Left renal pelvis (tissue), 4 donors: ENCODE results near the gene PTPRQ. TPM values are rescaled to one million over a fixed set of nuclear protein-coding genes. Genes with fewer than 3 reads are reported as not detected.

Experiments
- DNase-seq, 4 donors: peaks; one replicate each; pipeline ENCODE4 v3.0.0-alpha.2; 2013; ENCODE audit warnings: low read depth in 4 of 4, low spot score in 3 of 4
- polyA plus RNA-seq, 4 donors: library from polyadenylated mRNA; unstranded; fragments of 120-200 nt; gene quantifications; one replicate each; pipeline ENCODE4 v1.2.1, GENCODE V29; 2013; ENCODE audit not compliant: insufficient read length in 4 of 4

PTPRQ gene
- polyA plus RNA-seq, 4 donors: 1.6 to 32.0 (median 19.8) TPM

DNA sequence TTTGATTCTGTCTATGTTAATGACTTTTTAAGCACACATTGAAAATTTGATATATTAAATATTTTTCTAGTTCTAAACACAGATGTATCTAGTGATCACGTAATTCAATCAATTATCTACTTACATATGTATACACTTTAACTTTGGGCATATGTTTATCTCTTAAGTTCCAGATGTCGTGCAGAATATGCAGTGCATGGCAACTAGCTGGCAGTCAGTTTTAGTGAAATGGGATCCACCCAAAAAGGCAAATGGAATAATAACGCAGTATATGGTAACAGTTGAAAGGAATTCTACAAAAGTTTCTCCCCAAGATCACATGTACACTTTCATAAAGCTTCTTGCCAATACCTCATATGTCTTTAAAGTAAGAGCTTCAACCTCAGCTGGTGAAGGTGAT lies 105.3 kb downstream of the PTPRQ start:
- DNase-seq: no peak

DNA sequence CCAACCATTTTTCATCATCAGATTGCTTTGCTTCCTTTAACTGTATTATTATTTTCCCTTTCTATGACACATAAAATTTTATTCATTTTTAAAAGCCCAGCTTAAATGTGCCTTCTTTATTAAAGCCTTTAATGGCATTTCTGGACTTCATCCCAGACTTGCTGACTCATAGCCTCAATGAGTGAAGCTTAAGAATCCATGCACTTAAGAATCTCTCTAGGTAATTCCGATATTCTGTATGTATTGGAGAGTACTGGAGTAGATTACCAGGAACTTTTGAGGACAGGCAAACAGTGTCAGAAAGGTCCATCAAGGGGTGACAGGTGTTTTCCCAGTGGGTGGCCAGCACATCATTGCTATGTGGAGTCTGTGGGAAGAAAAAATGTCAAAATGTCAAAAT lies 107.9 kb downstream of the PTPRQ start:
- DNase-seq: no peak

DNA sequence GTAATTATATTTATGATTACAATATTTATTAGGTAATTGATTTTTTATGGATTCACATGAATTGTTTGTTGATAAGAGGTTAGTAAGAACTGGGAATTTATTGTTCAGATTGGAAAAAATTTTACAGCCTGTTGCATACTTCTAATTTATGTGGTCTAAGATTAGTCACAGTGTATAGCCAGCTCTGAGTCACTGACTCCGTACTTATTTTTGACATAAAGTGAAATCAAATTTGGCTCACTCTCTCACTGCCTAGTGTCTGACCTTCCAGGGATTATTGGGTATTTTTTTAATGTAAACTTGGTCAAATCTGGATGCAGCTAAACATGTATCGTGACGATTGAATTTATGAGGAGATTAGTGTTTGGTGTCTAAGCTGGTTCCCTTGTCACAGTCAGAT lies 109.3 kb downstream of the PTPRQ start:
- DNase-seq: no peak

DNA sequence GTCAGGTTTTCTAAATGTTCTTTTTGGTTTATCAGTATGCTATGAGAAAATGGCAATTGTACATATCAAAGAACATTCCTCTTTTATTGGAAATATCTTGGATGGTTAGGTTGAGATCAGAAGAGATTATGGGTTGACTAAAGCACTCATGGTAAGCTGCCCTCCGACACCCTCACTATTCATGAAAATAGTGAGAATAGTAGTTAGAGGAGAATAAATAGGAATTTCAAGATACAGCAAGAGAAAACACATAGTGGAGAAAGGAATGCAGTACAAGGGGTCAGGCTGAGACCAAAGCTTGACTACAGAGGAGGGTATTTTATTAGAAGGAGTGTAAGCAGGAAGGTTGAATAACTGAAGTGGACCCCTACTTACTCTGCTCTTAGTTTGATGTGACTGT lies 112.5 kb downstream of the PTPRQ start:
- no peak for DNase-seq

DNA sequence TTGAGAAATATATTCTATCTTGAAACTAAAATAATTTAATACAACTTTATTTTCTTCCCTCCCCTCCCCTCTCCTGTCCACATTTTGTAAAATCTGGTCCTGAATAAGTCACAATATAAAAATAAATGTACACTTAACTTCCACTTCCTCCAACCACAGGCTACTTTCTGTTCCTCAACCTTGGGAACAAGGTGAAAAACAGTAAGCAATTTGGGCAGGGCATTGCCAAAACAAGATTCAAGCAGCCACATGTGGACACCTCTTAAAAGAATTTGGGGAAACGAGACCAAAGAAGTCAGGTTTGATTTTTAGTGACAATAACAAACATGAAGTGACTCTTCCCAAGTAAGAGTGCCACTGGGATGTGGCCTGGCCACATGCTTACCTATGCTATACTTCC lies 115.7 kb downstream of the PTPRQ start:
- DNase-seq: no peak

DNA sequence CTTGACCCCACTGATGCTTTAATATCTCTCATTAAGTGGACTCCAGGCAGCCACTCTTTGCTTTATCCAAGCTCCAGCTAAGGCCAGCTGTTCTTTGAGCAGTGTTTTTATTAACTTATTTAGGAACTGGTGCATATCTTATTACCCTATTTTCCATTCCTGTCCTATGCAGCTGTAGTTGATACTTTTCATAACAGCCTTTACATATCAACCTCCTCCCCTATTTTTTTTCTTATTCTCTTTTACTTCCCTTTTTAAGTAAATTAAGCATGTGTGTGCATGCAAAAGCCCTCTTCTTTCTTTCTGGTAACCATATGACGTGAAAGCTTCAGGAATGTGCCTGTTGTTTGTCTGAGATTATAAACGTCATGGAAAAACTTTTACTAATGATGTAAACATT lies 121.2 kb downstream of the PTPRQ start:
- DNase-seq: peak; percentile 36 to 57 (median 47)

DNA sequence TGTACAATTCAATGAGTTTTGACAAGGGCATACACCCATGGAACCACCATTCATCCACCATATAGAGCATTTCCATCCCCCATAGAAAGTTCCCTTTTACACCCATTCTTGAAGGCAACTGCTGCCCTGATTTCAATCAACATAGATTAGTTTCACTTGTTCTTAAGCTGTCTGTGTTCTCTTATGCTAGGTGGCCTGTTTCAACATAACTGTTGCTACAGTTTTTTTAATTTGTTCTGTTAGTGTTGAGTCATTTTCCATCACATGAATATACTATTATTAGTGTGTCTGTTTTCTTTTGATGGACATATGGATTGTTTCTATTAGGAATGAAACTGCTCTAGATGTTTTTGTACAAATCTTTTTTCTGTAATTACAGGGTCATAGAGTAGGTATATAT lies 123.4 kb downstream of the PTPRQ start:
- DNase-seq: no peak

DNA sequence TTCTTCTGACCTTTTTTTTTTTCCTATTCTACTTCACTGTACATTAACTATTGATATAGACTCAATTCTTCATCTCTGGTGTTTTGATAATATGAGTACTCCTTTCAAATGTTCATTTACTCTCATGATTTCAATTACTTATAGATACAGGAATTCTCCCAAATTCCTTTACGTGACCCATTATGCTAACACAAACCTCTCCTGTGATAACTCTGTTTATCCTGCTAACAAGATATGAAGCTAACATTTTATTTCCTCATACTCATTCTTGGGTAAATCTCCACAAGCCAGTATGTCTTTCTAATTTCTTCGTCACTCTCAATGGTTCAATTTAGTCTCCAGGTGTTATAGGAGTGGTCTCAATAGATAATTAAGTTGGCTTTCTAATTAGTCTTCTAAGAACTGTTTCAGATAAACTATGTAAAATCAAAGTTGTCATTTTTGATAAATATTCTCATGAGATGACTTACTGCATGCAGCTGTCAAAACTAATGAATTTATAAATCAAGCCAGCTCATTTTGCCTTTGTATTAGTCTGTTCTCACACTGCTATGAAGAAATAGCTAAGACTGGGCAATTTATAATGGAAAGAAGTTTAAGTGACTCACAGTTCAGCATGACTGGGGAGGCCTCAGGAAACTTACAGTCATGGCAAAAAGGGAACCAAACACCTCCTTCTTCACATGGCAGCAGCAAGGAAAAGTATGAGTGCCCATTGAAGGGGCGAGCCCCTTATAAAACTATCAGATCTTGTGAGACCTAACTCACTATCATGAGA lies 132.8 kb downstream of the PTPRQ start:
- no peak for DNase-seq

DNA sequence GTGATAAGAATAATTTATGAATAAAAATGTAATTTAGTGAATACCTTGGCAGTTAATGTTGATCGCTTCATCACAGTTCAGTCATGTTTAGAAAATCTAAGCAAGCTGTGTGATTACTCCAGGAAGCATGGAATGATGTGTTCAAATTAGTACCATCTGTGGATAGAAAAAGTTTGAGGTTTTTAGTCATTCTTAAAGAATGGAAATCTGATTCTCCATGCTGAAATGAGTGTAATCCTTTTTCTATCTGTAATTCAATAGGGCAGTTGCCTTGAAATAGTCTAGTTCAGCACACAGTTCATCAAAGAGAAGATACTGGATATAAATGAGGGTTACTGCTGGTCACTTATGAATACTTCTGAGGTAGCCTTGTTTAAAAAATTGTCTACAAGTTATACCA lies 136.2 kb downstream of the PTPRQ start:
- no peak for DNase-seq

DNA sequence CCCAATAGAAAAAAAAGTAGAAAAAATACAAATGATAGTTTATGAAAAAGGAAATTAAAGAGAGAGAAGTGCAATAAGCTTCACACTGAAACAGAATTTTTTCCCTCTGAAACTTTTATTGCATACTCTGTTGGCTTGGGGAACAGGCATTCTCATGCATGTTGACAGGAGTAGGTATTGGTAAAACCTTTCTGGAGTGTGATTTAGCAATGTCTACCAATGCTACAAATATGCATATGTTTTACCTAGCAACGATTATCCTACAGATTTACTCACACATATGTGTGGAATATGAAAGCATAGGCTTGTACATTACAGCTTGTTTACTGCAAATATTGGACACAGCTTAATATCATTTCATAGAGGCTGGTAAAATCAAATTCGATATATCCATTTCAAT lies 137.7 kb downstream of the PTPRQ start:
- DNase-seq: no peak

DNA sequence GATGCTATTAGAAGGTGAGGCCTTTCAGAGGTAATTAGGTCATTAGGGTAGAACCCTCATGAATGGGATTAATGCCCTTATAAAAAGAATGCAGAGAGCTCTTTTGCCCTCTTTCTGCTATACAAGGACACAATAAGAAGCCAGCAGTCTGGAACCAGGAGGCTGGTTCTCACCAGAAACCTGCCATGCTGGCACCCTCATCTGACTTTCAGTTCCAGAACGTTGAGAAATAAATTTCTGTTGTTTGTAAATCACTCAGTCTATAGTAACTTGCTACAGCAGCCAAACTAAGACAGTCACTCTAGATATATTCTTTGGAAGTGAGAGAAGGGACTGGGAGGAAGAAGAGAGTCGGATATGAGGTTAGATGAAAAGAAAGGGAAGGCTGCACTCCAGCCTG lies 138.4 kb downstream of the PTPRQ start:
- DNase-seq: no peak

DNA sequence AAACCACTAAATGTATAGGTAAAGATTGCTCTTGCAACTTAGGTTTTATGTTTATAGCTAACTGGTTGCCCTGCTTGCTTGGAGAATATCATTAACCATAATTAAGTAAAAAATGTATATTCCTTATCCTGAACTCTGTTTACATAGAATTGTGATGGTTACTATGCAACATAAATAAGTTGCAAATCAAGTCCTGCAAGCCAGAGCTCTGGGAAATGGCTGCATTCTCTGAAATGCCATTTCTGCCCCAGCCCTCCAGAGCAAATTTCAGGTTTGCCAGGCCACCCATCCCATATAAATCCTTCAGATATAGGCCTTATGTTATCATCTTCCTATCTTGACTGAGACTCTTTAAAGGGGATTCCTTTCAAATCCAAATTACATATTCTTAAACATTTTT lies 145.0 kb downstream of the PTPRQ start:
- DNase-seq: no peak

DNA sequence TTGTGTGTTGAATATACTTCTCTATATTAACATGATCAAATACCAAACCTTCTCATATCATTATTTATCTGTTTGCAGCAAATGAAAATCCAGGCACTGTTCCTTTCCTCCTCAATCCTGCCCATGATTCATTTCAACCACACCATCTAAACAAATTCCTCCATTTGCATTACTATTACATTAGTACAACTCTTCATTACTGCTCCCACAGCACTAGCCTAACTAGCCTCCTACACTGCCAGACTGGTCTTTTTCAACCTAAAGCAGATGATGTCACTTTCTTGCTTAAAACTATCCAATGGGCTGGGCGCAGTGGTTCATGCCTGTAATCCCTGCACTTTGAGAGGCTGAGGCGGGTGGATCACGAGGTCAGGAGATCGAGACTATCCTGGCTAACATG lies 146.1 kb downstream of the PTPRQ start:
- no peak for DNase-seq

DNA sequence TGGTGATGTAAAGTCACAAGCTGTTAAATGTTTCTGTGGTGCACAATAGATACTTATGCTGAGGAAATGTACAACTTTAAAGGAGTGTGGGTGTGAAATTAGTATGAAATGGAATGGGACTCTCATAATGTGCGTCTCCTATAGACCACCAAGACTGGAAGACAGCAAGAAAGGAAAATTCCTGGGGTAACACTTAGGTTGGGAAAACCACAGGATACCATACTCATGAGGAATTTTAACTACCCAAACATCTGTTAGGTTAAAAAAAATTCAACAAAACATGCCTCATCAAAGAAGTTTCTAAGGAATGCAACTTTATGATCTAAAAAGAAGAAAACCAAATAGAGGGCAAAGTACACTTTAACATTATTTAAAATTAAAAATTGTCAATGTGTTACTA lies 149.7 kb downstream of the PTPRQ start:
- DNase-seq: no peak

DNA sequence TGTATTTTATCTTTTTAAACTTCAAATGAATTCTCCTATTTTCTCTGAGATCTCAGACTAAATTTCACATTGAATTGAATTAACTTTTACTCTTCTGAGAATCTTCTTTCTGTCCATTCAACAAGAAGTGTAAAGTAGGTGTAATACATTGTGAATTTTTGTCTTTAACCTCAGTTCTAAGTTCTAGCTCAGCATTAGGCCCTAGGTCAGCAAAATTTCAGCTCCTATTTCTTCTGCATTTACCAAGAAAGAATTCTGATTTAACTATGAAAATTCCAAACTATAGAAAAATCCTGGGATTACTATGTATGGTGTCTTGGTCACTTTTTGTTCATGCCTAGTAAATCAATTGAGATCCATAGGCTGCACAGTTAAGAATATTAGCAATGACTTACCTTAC lies 152.5 kb downstream of the PTPRQ start:
- no peak for DNase-seq

DNA sequence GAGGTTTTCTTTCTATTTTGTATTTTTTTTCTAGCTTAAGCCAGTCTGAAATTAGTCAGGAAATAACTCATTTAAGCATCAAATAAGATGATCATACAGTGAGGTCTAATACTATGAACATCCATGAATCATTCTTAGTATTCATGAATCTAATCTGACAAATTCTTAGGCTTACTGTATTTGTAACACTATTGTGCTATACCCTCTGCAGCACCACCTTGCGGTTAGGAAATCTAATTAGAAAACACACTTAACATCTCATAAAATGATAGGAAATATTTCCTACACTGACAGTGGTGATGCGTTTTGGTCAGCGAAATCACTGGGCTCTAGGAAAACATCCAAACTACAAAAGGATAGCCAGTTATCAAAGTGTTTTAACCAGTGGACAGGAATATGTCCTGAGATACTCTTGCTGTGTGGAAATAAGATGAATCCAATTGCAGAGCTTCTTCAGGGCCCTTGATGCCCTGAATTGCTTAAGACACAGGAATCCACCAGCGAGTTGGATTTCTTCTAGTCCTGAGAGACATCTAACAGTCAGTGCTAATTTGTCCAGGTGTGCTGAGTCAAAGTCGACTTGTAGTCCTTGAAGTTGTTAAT lies 154.1 kb downstream of the PTPRQ start:
- no peak for DNase-seq

DNA sequence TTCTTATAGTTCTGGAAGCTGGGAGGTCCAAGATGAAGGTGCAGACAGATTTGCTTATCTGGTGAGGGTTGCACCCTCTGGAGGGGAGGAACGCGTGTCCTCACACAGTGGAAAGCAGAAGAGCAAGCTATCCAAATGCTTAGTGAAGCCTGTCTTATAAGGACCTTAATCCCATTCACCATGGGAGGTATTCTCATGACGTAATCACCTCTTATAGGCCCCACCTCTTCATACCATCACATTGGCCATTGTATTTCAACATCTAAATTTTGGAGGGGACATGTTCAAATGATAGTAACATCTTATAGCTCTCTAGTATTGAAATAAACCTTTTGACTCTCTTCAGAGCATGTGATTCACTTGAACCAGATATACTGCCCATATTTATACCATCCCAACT lies 158.4 kb downstream of the PTPRQ start:
- no peak for DNase-seq

DNA sequence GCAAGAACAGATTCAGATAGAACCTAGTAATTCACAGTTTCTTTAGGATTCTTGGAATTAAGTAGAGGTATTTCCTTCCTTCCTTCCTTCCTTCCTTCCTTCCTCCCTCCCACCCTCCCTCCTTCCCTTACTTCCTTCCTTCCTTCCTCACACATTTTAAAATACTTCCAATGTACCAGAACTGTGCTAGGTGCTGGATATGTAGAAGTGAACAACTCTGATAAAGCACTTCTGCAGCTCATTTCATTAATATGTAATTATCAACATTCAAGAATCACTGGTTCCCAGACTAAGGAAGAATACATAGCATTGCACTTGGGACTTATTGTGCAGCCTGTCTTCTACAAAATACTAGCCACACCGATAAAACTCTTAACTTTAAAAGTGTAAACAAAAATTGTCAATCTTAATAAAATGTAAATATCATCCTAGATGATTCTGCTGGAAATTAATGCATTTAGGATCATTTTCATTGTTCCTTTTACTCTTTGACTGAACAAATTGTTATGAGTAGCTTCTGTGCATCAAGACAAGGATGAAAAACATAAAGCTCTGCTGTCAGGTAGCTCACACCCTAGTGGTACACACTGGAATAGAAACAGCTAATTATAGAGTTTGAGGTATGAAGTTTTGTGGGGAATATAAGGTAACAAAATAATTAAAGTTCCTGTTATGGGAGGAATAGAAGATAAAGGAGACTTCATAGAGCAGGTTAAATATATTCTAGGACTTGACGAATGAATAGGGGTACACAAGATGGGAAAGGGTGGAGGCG lies 163.5 kb downstream of the PTPRQ start:
- DNase-seq: no peak

DNA sequence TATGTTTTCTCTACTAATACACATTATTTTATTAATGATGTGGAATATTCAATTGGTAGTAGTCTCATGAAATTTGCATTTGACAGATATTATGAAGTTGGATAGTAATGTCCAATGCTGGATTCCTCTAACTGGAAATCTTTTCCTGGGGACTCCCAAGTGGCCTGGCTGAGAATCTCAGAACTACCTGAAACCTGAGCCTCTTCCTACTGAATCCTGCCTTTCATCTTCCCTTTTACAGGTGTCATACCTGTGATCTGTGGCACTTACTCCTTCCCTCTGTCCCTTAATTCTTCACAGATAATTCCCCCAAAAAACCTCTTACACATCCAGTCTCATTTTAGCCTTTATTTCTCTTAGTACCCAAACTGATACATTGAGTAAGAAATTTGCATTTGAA lies 173.7 kb downstream of the PTPRQ start:
- no peak for DNase-seq

DNA sequence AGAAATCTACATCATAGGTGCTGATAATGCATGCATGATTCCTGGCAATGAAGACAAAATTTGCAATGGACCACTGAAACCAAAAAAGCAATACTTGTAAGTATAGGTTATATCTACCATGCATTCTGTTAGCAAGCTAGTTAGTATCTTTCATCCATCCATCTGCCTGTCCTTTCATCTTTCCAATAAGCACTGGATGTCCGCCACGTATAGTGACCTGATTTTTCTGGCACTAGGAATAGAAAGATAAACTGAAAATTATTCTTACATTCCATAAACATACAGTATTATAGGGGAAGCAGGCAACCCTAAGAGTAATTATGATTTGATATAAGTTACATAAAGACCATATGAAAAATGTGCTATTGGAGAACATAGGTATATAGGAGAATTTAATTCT lies 176.2 kb downstream of the PTPRQ start:
- no peak for DNase-seq

DNA sequence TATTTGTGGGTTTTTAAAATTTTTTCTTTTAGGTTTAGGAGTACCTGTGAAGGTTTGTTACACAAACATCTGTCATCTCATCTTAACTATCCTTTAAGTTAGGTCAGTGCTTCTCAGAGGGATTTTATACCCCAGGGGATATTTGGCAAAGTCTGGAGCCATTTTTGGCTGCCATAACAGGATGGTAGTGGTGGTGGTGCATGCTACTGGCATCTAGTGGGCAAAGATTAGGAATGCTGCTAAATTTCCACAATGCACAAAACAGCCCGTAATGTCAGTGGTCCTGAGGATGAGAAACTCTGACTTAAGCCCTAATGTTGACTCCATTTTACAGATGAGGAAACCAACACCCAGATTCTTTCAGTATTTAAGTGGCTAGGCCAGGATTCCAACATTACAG lies 178.2 kb downstream of the PTPRQ start:
- DNase-seq: no peak

DNA sequence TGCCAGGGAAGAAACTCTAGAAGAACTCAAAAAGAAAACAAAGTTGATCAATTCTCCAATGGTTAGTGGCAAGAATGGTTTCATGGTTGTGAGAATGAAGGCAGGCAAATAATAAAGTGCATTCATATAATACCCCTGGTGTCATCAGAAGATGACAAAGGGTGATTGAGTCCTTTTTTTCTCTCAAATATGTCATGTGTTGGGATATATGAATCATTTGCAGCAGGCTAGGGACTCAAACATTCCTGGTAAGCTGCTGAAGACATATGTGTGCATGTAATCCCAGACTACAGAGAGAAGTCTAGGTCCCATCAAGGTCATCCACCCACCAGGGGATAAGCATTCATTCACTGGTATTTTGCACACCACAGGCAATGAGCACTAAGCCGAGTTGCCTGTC lies 181.0 kb downstream of the PTPRQ start:
- DNase-seq: no peak
